Hematopoietic multipotent progenitor cell treated with erythropoietin and hydrocortisone succinate and interleukin-3 and kit ligand, for 15 days (in vitro differentiated cells): ENCODE results near the gene TIMM23B.
"Not testable (repeated sequence)": the region's sequence is repeated elsewhere in the genome, so short reads cannot be mapped to it uniquely, and the experiment has no call there.

ENCODE experiments used
- DNase-seq: peaks from one replicate; pipeline ENCODE4 v3.0.0-alpha.2; 2015; ENCODE audit warnings: low spot score

The TIMM23B gene

DNA sequence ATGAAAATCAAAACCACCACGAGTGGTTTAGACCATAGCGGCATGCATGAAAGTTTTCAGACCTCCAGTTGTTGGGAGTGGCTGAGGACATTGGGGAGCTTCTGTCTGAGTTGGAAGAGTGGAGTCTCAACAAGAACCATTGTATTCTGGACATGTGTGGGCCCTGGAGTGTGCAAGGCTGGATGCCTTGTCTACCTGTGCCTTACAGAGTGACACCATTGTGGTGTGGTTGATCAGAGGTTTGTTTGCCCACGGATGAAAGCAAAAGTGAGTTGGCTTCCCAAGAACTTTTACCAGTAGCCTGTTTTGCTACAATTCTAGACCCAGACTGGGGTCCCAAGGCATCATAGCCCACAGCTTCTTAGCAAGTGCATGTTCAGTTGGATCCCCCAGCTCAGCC is 35.9 kb downstream of the TIMM23B start:
- not testable (repeated sequence) for DNase-seq

- not testable (repeated sequence) for DNase-seq
Observed at GRCh38 chr10:49987207-49987606, 45.4 kb downstream of the TIMM23B start.

DNA sequence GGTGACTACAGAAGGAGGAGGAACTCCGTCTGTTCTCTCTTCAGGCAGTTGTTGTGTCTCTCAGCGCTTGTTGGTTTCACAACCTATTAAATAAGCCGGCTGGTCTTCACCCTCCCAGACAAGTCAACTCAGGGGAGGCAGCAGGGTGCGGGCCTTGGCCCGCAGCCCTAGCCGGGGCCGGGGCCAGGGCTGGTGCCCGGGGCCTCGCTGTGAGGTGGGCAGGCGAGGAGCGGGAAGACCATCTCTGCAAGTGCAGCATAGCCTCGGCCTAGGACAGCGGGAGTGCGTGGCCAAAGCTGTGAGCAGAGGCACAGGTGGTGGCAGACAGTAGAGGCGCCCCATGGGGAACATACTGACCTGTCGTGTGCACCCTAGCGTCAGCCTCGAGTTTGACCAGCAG is 46.5 kb downstream of the TIMM23B start, which contains the start of gene AGAP6:
AGAP6 (plus strand) TSS at position 31 of the 400 bp plus-strand sequence; CDS start at position 341, 310 bp downstream.
- DNase-seq = not testable (repeated sequence)

GRCh38 chr10:49995321-49995720 is 53.5 kb downstream of the TIMM23B start:
- not testable (repeated sequence) for DNase-seq

DNA sequence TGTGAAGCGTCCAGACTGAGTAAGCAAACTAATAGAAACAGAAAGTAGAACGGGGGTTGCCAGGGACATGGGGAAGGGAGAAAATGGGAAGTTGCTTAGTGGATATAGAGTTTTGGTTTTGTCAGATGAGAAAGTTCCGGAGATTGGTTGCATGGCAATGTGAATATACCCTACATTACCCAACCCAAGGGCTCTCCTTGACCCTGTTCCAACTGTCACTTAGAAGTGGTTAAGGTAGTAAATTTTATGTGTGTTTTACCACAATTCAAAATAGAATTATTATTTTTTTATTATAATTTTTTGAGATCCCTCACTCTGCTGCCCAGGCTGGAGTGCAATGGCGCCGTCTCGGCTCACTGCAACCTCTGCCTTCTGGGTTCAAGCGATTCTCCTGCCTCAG is 72.2 kb downstream of the TIMM23B start:
- not testable (repeated sequence) for DNase-seq

DNA sequence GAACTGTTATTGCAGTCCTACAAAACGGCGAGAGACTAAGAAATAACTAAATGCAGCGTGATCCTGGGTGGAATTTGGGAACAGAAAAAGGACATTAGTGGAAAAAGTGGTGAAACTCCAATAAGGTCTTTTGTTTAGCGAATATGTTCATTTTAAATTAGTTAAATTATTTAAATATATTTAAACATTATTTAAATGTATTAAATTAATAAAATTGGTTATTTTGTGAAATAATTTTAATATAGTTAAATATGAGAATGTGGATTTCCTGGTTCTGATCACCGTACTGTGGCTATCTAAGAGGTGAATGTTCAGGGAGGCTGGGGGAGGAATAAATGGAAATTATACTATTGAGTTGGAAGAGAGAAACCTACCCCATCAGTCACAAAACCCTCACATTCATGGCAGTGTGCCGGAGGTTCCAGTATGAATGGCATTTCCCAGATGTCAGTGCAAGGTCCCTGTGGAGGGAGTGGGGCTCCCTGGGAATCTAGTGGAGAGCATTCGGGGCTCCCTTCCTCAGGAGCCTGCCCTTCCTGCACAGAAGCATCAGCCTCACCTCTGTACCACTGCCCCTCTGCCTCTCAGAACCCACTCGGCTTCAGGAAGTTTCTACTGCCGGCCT is 73.9 kb downstream of the TIMM23B start:
- not testable (repeated sequence) for DNase-seq

GRCh38 chr10:50016926-50017325 is 75.1 kb downstream of the TIMM23B start:
- DNase-seq = not testable (repeated sequence)

DNA sequence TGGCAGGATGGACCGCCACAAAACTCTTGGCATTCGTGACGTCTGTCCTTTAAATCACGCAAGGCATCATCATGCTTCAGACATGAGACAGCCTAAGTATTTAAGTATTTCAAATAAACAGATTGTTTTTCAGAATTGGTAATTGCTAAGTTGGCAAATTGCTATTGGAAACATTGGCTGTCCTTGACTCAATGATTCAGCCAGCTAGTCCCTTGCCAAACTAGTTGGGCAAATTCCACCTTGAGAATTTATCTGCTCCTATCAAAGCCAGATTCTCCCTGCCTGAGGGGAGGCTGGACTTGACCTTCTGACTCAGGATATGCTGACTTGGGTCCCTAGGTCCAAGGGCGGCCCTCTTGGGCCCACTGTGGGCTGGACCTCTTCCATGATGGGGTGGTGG is 75.8 kb downstream of the TIMM23B start:
- not testable (repeated sequence) for DNase-seq

DNA sequence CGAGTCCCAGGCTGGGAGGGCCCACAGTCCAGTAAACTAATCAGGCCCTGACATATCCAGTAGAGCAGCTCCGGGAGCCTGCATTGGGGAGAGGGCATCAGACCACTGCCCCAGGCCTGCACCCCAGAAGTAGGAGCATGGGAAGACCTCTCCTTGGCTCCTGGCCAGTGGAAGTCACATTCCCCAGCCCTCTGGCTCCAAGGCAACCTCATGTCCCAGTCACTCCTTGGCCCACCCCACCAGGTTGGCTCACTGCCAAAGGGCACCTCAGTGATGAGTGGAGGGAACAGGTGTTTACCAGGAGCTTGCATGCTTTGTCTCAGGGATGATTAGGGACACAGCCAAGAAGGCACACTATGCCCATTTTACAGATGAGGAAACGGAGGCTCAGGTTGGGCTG is 77.4 kb downstream of the TIMM23B start:
- not testable (repeated sequence) for DNase-seq

DNA sequence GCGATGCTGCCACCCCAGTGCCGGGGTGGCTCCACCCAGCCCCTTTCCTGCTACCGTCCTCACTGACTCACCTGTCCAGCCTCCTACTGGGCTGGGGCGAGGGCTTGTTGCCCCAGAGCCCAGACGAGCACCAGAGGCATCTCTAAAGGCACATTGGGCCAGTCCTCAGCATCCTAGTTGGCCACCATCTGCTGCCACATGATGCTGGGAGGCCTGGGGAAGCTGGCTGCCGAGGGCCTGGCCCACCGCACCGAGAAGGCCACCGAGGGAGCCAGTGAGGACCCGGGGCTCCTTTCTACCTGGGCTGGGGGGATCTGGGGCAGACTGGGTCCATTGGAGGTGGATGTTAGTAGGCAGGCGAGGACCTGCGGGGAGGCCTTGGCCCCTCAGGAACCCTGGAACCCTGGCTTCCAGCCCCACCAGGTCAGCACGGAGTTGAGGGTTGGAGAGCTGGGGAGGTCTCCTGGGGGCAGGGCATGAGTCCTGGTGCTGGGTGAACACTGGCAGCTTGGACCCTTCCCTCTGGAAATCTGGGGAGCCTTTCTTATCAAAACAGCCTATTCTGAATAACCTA is 78.7 kb downstream of the TIMM23B start:
- not testable (repeated sequence) for DNase-seq

DNA sequence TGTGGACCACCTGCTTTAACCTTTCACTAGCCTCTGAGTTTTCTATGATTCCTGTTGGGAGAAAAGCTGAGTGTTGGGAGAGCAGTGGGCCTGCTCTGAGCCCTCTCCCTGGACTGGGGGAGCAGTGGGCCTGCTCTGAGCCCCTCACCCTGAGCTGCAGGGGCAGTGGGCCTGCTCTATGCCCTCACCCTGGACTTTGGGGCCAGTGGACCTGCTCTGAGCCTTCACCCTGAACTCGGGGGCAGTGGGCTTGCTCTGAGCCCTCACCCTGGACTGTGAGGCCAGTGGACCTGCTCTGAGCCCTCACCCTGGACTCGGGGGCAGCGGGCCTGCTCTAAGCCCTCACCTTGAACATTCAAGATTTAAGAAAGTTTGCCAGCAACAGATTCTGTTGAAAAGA is 79.8 kb downstream of the TIMM23B start:
- DNase-seq = no peak
